C1 segment of cervical spinal cord (tissue), 14 donors: ENCODE measurements around the gene KCNQ1OT1.
A peak's percentile ranks its signal among the peaks of the same experiment; 100 is the strongest.

Experiments used
- DNase-seq, 14 donors: peaks; one replicate each; lab custom pipeline; 2025; lab: John Stamatoyannopoulos, UW

Gene KCNQ1OT1

GRCh38 chr11:2688381-2689231 is 11.2 kb downstream of the KCNQ1OT1 start:
- no peak for DNase-seq

DNA sequence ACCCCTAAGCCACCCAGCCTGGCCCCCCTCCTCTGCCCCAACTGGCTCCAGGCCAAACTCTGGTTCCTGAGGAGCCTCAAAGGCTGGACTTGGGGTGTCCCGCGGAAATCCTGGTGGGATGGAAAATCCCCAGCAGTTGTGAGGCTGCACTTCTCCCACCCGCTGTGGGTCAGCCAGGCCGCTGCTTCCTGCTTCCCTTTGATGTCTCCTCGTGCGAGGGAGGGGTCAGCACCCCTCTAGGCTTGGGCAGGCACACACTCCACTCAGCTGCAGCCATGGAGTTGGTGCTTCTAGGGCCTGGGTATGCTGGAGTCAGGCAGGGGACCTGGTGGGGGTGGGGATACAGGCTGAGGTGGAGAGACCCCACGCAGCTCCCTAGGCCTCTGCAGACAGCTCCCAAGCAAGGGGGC is 12.0 kb downstream of the KCNQ1OT1 start:
- no peak for DNase-seq

- no peak for DNase-seq
Measured at GRCh38 chr11:2687223-2687530, 12.6 kb downstream of the KCNQ1OT1 start.

DNA sequence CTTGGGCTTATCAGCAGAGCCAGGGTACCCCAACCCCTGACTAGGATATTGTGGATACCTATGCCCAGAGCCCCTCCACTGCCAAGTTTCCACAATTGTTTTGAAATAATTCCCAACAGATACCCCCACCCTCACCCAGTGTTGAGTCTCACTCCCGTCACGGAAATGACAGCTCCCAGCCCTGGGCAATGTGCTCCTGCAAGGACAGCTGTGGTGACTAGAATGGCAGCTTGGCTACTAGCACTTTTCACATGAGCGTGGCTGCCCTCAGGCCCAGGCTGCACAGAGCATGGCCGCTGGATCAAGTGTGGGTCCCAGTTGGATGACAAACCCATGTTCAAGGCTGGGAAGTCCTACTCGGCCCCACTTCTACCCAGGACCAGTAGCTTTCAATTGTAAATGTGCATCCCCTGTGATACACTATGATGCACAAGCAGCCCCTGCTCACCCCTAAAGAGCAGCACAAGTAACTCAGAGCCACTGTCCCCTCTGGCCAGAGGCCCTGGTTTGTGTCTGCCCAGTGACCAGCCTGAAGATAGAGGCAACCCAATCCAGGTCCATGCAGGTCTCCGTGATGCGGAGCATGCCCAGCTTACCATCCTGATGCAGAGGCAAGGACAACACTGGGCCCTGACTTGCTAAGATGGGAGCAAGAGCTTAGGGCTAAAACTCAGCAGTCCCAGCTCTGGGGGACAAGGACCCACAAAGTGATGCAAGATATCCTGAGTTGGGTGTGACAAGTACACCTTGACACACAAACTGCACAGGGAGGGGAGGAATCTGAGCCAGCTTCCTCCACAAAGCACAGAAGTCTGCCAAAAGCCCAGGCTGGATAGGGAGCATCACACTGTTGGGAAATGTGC is 13.2 kb downstream of the KCNQ1OT1 start:
- no peak for DNase-seq

GRCh38 chr11:2685566-2686359 is 14.0 kb downstream of the KCNQ1OT1 start:
- DNase-seq, result no peak

DNA sequence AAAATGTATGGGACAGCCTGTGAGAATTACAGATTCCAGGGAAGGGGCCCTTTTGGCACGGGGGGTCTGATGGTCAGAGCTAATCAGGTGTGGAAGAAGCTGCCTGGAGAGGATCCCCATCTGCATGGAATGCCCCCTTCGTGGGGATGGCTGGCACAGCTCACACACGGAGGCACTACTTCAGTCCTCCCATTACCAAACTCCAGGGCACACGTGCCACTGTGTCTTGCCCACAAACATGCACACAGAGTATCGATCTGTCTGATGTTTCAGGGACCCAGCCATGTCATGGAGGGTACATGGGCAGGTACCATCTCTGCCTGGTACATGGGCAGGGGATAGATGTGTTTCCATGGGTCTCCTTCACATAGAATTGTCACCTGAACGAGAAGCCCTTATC is 14.7 kb downstream of the KCNQ1OT1 start:
- DNase-seq, result no peak

DNA sequence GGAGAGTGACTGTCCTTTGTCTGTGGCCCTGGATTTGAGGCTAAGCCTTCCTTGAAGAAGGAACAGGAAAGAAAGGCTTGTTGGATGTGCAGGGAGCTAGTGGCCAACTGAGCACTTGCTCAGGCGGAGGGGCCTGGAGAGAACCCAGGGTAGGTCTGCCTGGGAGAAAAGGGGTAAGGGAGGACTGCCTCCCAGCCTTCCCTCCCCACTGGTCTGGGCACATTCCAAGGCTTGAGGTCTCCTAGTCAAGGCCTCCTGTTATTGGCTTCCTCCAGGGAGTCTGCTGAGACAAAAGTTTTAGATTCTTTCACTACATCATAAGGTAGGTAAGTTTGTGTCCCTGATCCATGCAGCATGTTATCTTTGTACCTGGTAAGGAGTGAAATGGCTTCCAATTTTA is 15.2 kb downstream of the KCNQ1OT1 start:
- no peak for DNase-seq

DNA sequence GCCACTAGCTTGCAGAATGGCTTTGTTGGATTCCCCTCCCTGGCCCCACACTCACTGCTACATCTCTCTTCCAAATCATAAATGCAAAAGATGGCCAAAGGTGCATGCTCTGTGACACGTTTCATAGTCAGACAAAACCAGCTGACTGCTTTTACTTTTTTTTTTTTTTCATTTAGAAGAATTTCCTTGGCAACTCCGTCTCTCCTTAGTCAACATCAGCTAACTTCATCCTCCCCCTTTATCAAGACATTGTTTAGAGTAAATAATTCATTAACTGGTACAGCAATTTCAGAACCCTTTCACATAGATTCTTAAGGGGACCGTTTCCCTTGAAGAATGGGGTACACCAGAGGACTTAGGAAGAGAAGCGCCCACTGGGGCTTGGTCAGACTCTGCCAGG is 16.0 kb downstream of the KCNQ1OT1 start:
- no peak for DNase-seq

- DNase-seq, result no peak
Measured at GRCh38 chr11:2681408-2682145, 18.2 kb downstream of the KCNQ1OT1 start.

DNA sequence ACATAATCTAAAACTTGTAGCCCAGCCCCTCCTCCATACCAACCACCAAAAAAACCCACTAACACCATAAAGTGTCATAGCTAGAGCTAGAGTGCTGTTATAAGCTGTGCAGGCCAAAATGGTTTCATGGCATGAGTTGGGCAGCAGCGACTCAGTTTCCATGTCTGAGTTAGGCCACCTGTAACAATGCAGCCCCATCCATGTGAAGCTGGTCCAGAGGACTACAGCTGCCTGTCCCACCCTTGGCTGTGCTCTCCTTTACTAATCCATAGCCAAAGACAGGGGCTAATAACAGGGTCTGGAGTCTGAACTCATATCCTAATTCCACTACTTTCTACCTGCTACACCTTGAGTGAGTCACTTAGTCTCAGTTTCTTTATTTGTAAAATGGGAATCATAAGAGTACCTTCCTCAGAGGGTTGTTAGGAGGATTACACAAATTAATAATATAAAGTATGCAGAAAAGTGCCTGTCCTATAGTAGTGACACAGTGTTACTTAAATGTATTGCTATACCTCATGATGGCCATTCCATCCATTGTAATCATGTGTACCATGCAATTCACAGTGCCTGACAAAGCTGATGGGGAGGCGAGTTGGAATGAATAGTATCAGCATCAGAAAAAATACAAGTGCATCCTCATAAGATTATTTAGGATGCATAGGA is 20.6 kb downstream of the KCNQ1OT1 start:
- DNase-seq, result no peak

DNA sequence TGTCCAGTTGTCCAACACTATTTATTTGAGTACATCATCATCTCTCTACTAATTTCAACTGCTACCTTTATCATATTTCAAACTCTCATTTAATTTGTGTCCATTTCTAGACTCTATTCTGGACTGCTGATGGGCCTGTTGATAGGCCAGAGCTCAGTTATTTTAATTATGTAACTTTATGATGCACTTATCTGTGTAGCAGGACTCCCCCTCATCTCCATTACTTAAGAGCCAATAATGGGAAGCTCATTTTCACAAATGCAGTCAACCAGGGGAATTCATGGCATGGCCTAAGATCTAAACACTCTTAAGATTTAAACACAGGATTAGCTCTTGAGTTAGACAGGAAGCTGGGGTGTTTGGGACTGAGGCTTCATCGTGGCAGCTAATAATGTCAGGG is 21.4 kb downstream of the KCNQ1OT1 start:
- no peak for DNase-seq

- no peak for DNase-seq
Measured at GRCh38 chr11:2677127-2677526, 22.7 kb downstream of the KCNQ1OT1 start.

DNA sequence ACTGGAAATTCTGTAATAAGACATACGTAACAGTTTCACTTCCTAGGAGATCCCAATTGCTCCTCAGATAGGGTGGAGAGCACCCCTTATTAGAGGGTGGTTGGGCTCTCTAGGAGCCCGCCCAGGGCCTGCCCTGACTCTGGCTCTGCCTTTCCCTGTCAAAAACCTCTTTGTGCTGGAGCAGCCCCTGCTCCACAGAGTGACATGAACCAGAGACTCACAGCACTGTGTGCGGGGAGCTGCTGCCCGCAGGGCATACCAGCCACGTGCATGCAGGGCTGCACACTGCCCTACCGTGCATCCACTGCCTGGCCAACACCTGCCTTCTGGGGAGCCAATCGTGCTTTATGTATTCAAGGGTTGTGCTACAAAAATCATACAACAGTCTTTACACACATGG is 24.3 kb downstream of the KCNQ1OT1 start:
- peak in 5 of 14 donors; percentile 9 to 20 (median 16) for DNase-seq

DNA sequence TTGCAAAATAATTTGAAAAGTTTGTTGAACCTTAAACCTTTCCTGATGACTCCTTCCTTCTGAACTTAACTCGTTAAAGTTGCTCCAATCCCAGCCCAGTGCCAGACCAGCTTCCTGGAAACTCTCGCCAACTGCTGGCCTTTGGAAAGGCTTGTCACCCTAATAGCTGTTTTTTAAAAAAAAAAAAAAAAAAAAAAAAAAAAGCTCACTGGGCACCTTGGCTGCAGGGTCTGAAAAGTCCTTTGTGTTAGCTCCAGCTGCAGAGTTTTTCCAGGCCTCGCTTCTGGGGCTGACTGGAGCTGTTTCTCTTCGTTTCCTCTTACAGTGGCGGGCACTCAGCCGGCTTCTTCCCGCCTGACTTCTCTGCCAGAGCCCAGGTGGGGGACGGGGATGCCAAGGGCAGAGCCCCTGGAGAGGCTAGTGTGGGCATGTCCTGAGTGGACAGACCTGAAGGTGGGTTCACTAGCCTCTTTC is 25.1 kb downstream of the KCNQ1OT1 start:
- peak in 7 of 14 donors; percentile 16 to 45 (median 24) for DNase-seq

- no peak for DNase-seq
Measured at GRCh38 chr11:2673871-2674471, 25.8 kb downstream of the KCNQ1OT1 start.

- DNase-seq, result no peak
Measured at GRCh38 chr11:2673250-2673610, 26.6 kb downstream of the KCNQ1OT1 start.

DNA sequence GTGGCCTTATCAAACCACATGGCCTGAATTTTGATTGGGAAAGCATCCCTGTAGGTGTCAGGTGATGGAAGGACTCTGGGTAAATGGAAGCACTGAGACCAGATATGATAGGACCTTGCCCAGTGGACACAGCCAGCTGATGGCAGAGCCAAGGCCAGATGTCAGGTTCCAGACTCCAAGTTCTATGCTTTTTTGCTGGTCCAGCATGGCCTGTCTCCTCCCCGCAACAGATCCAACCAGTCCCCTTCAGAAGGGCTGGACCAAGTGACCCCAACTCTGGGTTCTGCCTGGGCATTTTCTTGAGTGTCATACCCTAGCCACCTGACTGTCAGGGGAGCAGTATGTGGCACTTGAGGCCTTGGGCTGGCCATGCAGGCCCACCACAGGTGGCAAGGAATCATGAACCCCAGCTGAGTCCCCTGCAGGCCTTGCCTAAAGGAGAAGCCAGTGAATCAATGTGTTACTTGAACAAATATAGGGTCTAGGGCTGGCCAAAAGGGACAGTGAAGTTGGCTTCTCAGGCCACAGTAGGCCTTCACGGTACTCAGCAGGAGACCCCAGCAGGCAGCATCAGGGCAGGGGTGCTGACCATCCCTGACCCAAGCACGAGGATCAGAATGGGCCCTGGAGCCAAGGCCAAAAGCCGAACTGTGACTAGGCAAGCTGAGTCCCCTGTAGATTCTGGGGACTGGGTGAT is 27.1 kb downstream of the KCNQ1OT1 start:
- DNase-seq, result no peak

DNA sequence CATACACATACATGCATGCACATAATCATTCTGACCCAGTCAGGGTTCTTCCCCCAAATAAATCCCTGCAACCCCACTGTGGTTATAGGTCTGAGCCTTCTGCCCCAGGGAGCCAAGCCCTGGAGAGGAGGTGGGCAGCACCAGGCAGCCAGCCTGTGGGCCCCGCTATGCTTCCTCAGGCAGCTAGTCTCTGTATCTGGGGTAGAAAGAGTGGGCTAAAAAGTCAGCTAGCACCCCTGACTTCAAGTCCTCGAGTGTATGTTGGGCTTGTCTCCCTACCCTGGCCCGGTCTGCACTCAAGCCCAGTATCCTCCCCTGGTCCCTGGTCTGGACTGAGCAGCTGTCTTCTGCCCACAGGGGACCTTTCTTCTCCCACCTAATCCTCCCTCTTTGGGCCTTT is 28.0 kb downstream of the KCNQ1OT1 start:
- DNase-seq, result no peak

- no peak for DNase-seq
Measured at GRCh38 chr11:2670541-2671100, 29.2 kb downstream of the KCNQ1OT1 start.
